Peyer's patch (tissue), 4 donors: ENCODE results near the gene MAP4K5. TPM values are rescaled to one million over a fixed set of nuclear protein-coding genes. Genes with fewer than 3 reads are reported as not detected.

Experiments
- DNase-seq, 3 donors: peaks; one replicate each; pipeline ENCODE4 v3.0.0-alpha.2; 2017 to 2019
- H3K27ac ChIP-seq, 4 donors: fragments of 200-600 bp; sonication (generic); one replicate each; pipeline ENCODE4 v1.5.1; 2016 to 2019
- H3K27me3 ChIP-seq, 2 donors: fragments of 200-600 bp; sonication (generic); one replicate each; pipeline ENCODE4 v1.5.1; 2019
- H3K36me3 ChIP-seq, 3 donors: fragments of 200-600 bp; sonication (generic); one replicate each; pipeline ENCODE4 v1.5.1; 2016 to 2019
- H3K4me1 ChIP-seq, 4 donors: fragments of 200-600 bp; sonication (generic); one replicate each; pipeline ENCODE4 v1.5.1; 2016 to 2019
- H3K4me3 ChIP-seq, 4 donors: fragments of 200-600 bp; sonication (generic); 1 replicate in 3 of 4; 2 replicates in 1 of 4; pipeline ENCODE4 v1.5.1; 2016 to 2019; ENCODE audit warnings: mild to moderate bottlenecking in 1 of 4
- H3K9me3 ChIP-seq, 4 donors: fragments of 200-600 bp; sonication (generic); one replicate each; pipeline ENCODE4 v1.5.1; 2016 to 2019; ENCODE audit warnings: mild to moderate bottlenecking in 1 of 4
- CTCF ChIP-seq, 6 experiments: fragments of 450-650 bp in 4 of 6; fragments of 200-600 bp in 2 of 6; sonication (generic) in 1 of 6; IDR thresholded peaks; one replicate each; pipeline ENCODE4 v1.5.1; 2017 to 2019; ENCODE audit warnings: antibody characterized with exemption in 6 of 6, mild to moderate bottlenecking in 3 of 6, moderate library complexity in 1 of 6
- POLR2A ChIP-seq, 2 donors: fragments of 450-650 bp; IDR thresholded peaks; one replicate each; pipeline ENCODE4 v1.5.1; 2017; ENCODE audit warnings: antibody characterized with exemption in 2 of 2, mild to moderate bottlenecking in 2 of 2, moderate library complexity in 2 of 2
- total RNA-seq, 4 donors: library from RNA; depleted of rRNA; stranded (reverse); fragments of >200 nt; gene quantifications; one replicate each; pipeline ENCODE4 v1.1.0, GENCODE V29; 2016

MAP4K5 gene
- total RNA-seq, 4 donors from 2014 or later: 47.1 to 123 (median 78.4) TPM

- Histone ChIP-seq H3K4me3 (no peak overlapping the region), H3K9me3 (no peaks in the 10 kb centered on the region), H3K27ac (no peak overlapping the region), H3K27me3 (no peaks in the 10 kb centered on the region), H3K36me3 (no peaks in the 10 kb centered on the region), H3K4me1 (peaks cover 0 to 17% (median 0%) of the 10 kb centered on the region in 4 donors)
- no peak for TF ChIP-seq POLR2A (IDR thresholded peaks at IDR 0.05)
- TF ChIP-seq CTCF (IDR thresholded peaks at IDR 0.05): no peak
- no peak for DNase-seq
Observed at GRCh38 chr14:50398189-50398580, 134.2 kb downstream of the MAP4K5 start.

GRCh38 chr14:50397390-50398188 is 134.8 kb downstream of the MAP4K5 start:
- no peaks in the 10 kb centered on the region for H3K27me3 ChIP-seq
- peak in 1 of 3 donors; percentile 53 for DNase-seq
- no peaks in the 10 kb centered on the region for H3K36me3 ChIP-seq
- H3K4me1 ChIP-seq: peaks cover 0 to 17% (median 0%) of the 10 kb centered on the region in 4 donors
- H3K27ac ChIP-seq: peak overlapping the region in 3 of 4 donors; percentile 52 to 88 (median 83)
- no peaks in the 10 kb centered on the region for H3K9me3 ChIP-seq
- peak overlapping the region in 3 of 4 donors; percentile 62 to 64 (median 62) for H3K4me3 ChIP-seq
- TF ChIP-seq CTCF (IDR thresholded peaks at IDR 0.05) (no peak), POLR2A (IDR thresholded peaks at IDR 0.05) (no peak)

- peaks cover 0 to 17% (median 0%) of the 10 kb centered on the region in 4 donors for H3K4me1 ChIP-seq
- H3K27me3 ChIP-seq: no peaks in the 10 kb centered on the region
- peak within 1 kb of the TSS; percentile 62 to 69 (median 63) for H3K4me3 ChIP-seq
- TF ChIP-seq CTCF (IDR thresholded peaks at IDR 0.05): no peak
- TF ChIP-seq POLR2A (IDR thresholded peaks at IDR 0.05): peak in 1 of 2 donors; percentile 16
- DNase-seq: peak; percentile 34 to 86 (median 70)
- peak within 1 kb of the TSS; percentile 51 to 88 (median 68) for H3K27ac ChIP-seq
- H3K9me3 ChIP-seq: no peaks in the 10 kb centered on the region
- H3K36me3 ChIP-seq: no peaks in the 10 kb centered on the region
Observed at GRCh38 chr14:50396631-50397389, 135.6 kb downstream of the MAP4K5 start, which contains the start of gene CDKL1. TSS of gene CDKL1 (minus strand) at chr14:50396881. CDS start at chr14:50395868, 1,013 bp downstream.

- Histone ChIP-seq H3K36me3 (no peaks in the 10 kb centered on the region), H3K9me3 (no peaks in the 10 kb centered on the region), H3K4me1 (peaks cover 0 to 17% (median 0%) of the 10 kb centered on the region in 4 donors), H3K27ac (peak overlapping the region in 1 of 4 donors; percentile 88), H3K4me3 (peak overlapping the region in 3 of 4 donors; percentile 7 to 64 (median 62)), H3K27me3 (no peaks in the 10 kb centered on the region)
- DNase-seq: no peak
- TF ChIP-seq POLR2A (IDR thresholded peaks at IDR 0.05): no peak
- no peak for TF ChIP-seq CTCF (IDR thresholded peaks at IDR 0.05)
Observed at GRCh38 chr14:50395448-50395847, 136.9 kb downstream of the MAP4K5 start.

GRCh38 chr14:50394713-50395112 is 137.7 kb downstream of the MAP4K5 start:
- Histone ChIP-seq H3K36me3 (no peaks in the 10 kb centered on the region), H3K9me3 (no peaks in the 10 kb centered on the region), H3K27me3 (no peaks in the 10 kb centered on the region), H3K4me3 (no peak overlapping the region), H3K27ac (no peak overlapping the region), H3K4me1 (peaks cover 0 to 14% (median 0%) of the 10 kb centered on the region in 4 donors)
- DNase-seq: no peak
- no peak for TF ChIP-seq POLR2A (IDR thresholded peaks at IDR 0.05)
- TF ChIP-seq CTCF (IDR thresholded peaks at IDR 0.05): no peak
